HCT116 (cell line): ENCODE measurements around the gene OR4D5. TPM values are rescaled to one million over a fixed set of nuclear protein-coding genes. Genes with fewer than 3 reads are reported as not detected.

Experiments used
- ATAC-seq: fragments of 200-7000 bp; cut with Tn5 transposase; 2 replicates; pipeline ENCODE4 v1.9.1; 2020; ENCODE audit warnings: mild to moderate bottlenecking, moderate library complexity
- BruUV-seq: library from RNA; stranded (reverse); fragments of 400-500 nt; replicated peaks from 2 replicates; lab custom pipeline; 2021; lab: Mats Ljungman, UMichigan
- CTCF ChIA-PET: fragments of 300-600 bp; sonication (Branson Sonifier 250); formaldehyde crosslinking; loops from one replicate; lab custom pipeline; 2021; ENCODE audit warnings: antibody characterized with exemption; lab: Charles Lee
- POLR2A ChIA-PET: fragments of 300-600, 350-600 bp; sonication (Branson Sonifier 250); formaldehyde crosslinking; loops from one replicate; lab custom pipeline; 2021; ENCODE audit warnings: antibody characterized with exemption; lab: Charles Lee
- RAD21 ChIA-PET, 2 experiments: fragments of 300-600 bp; sonication (Branson Sonifier 250); formaldehyde crosslinking; loops; one replicate each; lab custom pipeline; 2023; ENCODE audit warnings: low total read pairs in 2 of 2; ENCODE audit not compliant: uncharacterized antibody in 2 of 2, unreplicated experiment in 2 of 2, low non-redundant PET in 1 of 2; lab: Charles Lee
- DNase-seq: peaks from one replicate; pipeline ENCODE4 v3.0.0-alpha.2; 2010; ENCODE audit warnings: low read depth, low spot score
- H2AFZ ChIP-seq: fragments of 200-600 bp; shearing (Covaris generic), sonication (generic); 2 replicates; pipeline ENCODE4 v1.6.1; 2017; ENCODE audit warnings: low read depth, mixed run types, mixed read lengths, antibody characterized with exemption, low read length; ENCODE audit not compliant: poor library complexity, severe bottlenecking
- H3K27ac ChIP-seq: 2 replicates; pipeline ENCODE4 v1.5.1; 2012; ENCODE audit warnings: low read depth, low read length
- H3K27me3 ChIP-seq: fragments of 200-600 bp; sonication (generic); 2 replicates; pipeline ENCODE4 v1.6.1; 2016; ENCODE audit warnings: mixed run types, low read length, mixed read lengths; ENCODE audit not compliant: insufficient read depth
- H3K36me3 ChIP-seq, 2 experiments: fragments of 200-500 bp in 1 of 2; fragments of 200-600 bp in 1 of 2; sonication (Bioruptor generic) in 1 of 2; sonication (generic) in 1 of 2; 2 replicates each; pipeline versions ENCODE4 v1.5.1 to v1.6.1; 2014 to 2016; ENCODE audit warnings: low read length in 2 of 2, inconsistent platforms in 1 of 2, mixed read lengths in 1 of 2, mixed run types in 1 of 2; ENCODE audit not compliant: insufficient read depth in 2 of 2, control insufficient read depth in 1 of 2
- H3K4me1 ChIP-seq, 2 experiments: fragments of 200-600 bp in 1 of 2; sonication (generic) in 1 of 2; 2 replicates each; pipeline versions ENCODE4 v1.5.1 to v1.6.1; 2012 to 2017; ENCODE audit warnings: low read length in 2 of 2, inconsistent platforms in 1 of 2, mild to moderate bottlenecking in 1 of 2, mixed read lengths in 1 of 2, mixed run types in 1 of 2, moderate library complexity in 1 of 2; ENCODE audit not compliant: insufficient read depth in 2 of 2, control insufficient read depth in 1 of 2
- H3K4me2 ChIP-seq: fragments of 200-600 bp; sonication (generic); 2 replicates; pipeline ENCODE4 v1.6.1; 2017; ENCODE audit warnings: mixed run types, low read length, mixed read lengths
- H3K4me3 ChIP-seq, 2 experiments: fragments of 200-600 bp in 1 of 2; sonication (generic) in 1 of 2; replicated peaks in 1 of 2; 2 replicates each; pipeline ENCODE4 v1.5.1; 2011 to 2016; ENCODE audit warnings: low read length in 2 of 2, control low read depth in 1 of 2, low read depth in 1 of 2, mild to moderate bottlenecking in 1 of 2, mixed read lengths in 1 of 2, mixed run types in 1 of 2
- H3K79me2 ChIP-seq: fragments of 200-600 bp; sonication (generic); 2 replicates; pipeline ENCODE4 v1.6.1; 2017; ENCODE audit warnings: mild to moderate bottlenecking, mixed run types, low read length, moderate library complexity, mixed read lengths; ENCODE audit not compliant: insufficient read depth
- H3K9ac ChIP-seq: fragments of 200-600 bp; sonication (generic); 2 replicates; pipeline ENCODE4 v1.6.1; 2016; ENCODE audit warnings: low read length, mixed read lengths
- H3K9me2 ChIP-seq: fragments of 200-600 bp; sonication (generic), shearing (Covaris generic); 2 replicates; pipeline ENCODE4 v1.6.1; 2017; ENCODE audit warnings: mixed run types, mild to moderate bottlenecking, moderate library complexity; ENCODE audit not compliant: insufficient read depth
- H3K9me3 ChIP-seq, 2 experiments: fragments of 200-500 bp in 1 of 2; fragments of 200-600 bp in 1 of 2; sonication (Bioruptor generic) in 1 of 2; sonication (generic) in 1 of 2; 2 replicates each; pipeline ENCODE4 v1.6.1; 2014 to 2017; ENCODE audit warnings: low read length in 2 of 2, mixed read lengths in 2 of 2, inconsistent platforms in 1 of 2, low read depth in 1 of 2, mild to moderate bottlenecking in 1 of 2, mixed run types in 1 of 2, moderate library complexity in 1 of 2; ENCODE audit not compliant: control insufficient read depth in 1 of 2, insufficient read depth in 1 of 2
- H4K20me1 ChIP-seq: fragments of 200-600 bp; sonication (generic), shearing (Covaris generic); 2 replicates; pipeline ENCODE4 v1.6.1; 2017; ENCODE audit warnings: mixed run types, mild to moderate bottlenecking, moderate library complexity; ENCODE audit not compliant: insufficient read depth
- CBX3 ChIP-seq: IDR thresholded peaks from 2 replicates; pipeline ENCODE4 v1.6.1; 2012; ENCODE audit warnings: low read depth
- EGR1 ChIP-seq: IDR thresholded peaks from 2 replicates; pipeline ENCODE4 v1.6.1; 2012; ENCODE audit warnings: low read depth
- EZH2 ChIP-seq: fragments of 200-600 bp; sonication (generic); IDR thresholded peaks from 2 replicates; pipeline ENCODE4 v1.6.1; 2017; ENCODE audit warnings: antibody characterized with exemption, mixed run types
- POLR2A ChIP-seq: IDR thresholded peaks from 2 replicates; pipeline ENCODE4 v1.7.0; 2011; ENCODE audit warnings: borderline replicate concordance; ENCODE audit not compliant: insufficient read depth, insufficient read length; ENCODE audit errors: extremely low read depth
- POLR2AphosphoS5 ChIP-seq: IDR thresholded peaks from 2 replicates; pipeline ENCODE4 v1.6.1; 2011; ENCODE audit warnings: mild to moderate bottlenecking, low read depth, low read length, moderate library complexity
- RAD21 ChIP-seq: IDR thresholded peaks from 2 replicates; pipeline ENCODE4 v1.6.1; 2012; ENCODE audit warnings: low read depth, mild to moderate bottlenecking
- SRF ChIP-seq: IDR thresholded peaks from 2 replicates; pipeline ENCODE4 v1.6.1; 2012; ENCODE audit warnings: low read depth
- TCF7L2 ChIP-seq: IDR thresholded peaks from 2 replicates; pipeline ENCODE4 v1.7.0; 2011; ENCODE audit warnings: borderline replicate concordance, inconsistent platforms; ENCODE audit not compliant: insufficient read depth, insufficient read length; ENCODE audit errors: extremely low read depth
- YY1 ChIP-seq: IDR thresholded peaks from 2 replicates; pipeline ENCODE4 v1.6.1; 2011; ENCODE audit warnings: low read length, low read depth, moderate library complexity, mild to moderate bottlenecking; ENCODE audit not compliant: insufficient replicate concordance; ENCODE audit errors: extremely low read depth
- ZFX ChIP-seq: fragments of 450-650 bp; IDR thresholded peaks from 2 replicates; pipeline ENCODE4 v1.6.1; 2017
- intact Hi-C: fragments of 100-400 bp; cut with micrococcal nuclease; formaldehyde crosslinking; loops from 2 replicates; pipeline ENCODE4 v1.10.0; 2022
- total RNA-seq: library from RNA; stranded (reverse); gene quantifications from one replicate; pipeline ENCODE4 v1.2.1, GENCODE V29; 2021; ENCODE audit not compliant: unreplicated experiment
- TF ChIP-seq, protein P1 (sequence below): IDR thresholded peaks from 2 replicates; pipeline ENCODE4 v1.6.1; 2011; ENCODE audit warnings: mild to moderate bottlenecking, low read length, moderate library complexity; ENCODE audit not compliant: insufficient replicate concordance; ENCODE audit errors: extremely low read depth

OR4D5 gene
- total RNA-seq, 1 experiment from 2014 or later = not detected

DNA sequence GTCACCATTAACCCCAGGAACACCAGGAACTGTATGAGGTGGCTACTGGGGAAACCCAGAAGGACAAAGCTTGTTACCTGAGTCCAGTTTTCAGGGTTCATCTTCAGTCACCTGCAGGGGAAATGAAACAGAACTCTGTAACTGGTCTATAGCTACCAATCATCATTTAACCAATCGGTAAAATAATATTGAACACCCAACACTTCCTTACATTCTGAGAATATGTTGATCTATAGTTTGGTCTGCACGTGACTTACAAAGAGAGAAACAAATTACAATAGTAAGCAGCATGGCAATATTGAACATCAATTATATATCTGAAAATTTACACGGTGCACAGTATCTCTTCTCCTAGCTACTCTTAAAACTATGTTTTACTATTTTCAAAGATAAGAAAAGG lies 4.3 kb downstream of the OR4D5 start, which contains the start of gene OR6T1:
Gene OR6T1 (minus strand): TSS at position 101 of the 400 bp plus-strand sequence. CDS start 0 bp downstream, at position 101.
- RAD21 ChIA-PET = no interaction called here
- no peak within 1 kb of the TSS for H3K4me3 ChIP-seq

DNA sequence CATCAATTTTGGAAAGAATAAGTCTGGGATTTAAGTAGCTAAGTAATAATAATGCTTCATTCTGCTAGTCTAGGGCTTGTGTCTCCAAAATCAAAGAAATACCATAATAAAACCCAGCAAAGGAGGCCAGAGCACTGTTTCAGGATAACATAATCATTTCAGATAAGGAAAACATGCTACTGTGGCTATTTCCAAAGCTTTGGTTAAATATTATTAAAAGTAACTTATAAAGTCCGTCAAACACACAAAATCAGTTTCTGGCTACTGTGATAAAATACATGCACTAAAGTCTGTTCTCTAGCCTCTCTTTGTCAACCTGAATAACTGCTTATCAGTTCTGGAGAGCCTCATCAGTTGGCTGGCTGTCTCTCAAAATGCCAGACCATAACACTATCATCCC lies 5.7 kb downstream of the OR4D5 start:
- no peak overlapping the region for H3K4me3 ChIP-seq
- no peak overlapping the region for H3K9ac ChIP-seq
- H3K79me2 ChIP-seq = no peaks in the 10 kb centered on the region
- ChIA-PET RAD21 (no interaction called here), CTCF (no interaction called here), POLR2A (no interaction called here)
- no peak overlapping the region for H3K4me2 ChIP-seq
- intact Hi-C loops = no loop called here
- H3K9me2 ChIP-seq = no peaks in the 10 kb centered on the region
- H3K9me3 ChIP-seq = no peaks in the 10 kb centered on the region
- no peak for DNase-seq
- H2AFZ ChIP-seq = no peak overlapping the region
- TF ChIP-seq, protein P1, sequence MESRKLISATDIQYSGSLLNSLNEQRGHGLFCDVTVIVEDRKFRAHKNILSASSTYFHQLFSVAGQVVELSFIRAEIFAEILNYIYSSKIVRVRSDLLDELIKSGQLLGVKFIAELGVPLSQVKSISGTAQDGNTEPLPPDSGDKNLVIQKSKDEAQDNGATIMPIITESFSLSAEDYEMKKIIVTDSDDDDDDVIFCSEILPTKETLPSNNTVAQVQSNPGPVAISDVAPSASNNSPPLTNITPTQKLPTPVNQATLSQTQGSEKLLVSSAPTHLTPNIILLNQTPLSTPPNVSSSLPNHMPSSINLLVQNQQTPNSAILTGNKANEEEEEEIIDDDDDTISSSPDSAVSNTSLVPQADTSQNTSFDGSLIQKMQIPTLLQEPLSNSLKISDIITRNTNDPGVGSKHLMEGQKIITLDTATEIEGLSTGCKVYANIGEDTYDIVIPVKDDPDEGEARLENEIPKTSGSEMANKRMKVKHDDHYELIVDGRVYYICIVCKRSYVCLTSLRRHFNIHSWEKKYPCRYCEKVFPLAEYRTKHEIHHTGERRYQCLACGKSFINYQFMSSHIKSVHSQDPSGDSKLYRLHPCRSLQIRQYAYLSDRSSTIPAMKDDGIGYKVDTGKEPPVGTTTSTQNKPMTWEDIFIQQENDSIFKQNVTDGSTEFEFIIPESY = no peak
- TF ChIP-seq EZH2 = no peak
- H3K4me1 ChIP-seq = no peaks in the 10 kb centered on the region
- H3K27ac ChIP-seq = no peak overlapping the region
- no TSS peak for BruUV-seq
- no peak for ATAC-seq
- H4K20me1 ChIP-seq = no peaks in the 10 kb centered on the region
- H3K36me3 ChIP-seq = no peaks in the 10 kb centered on the region
- H3K27me3 ChIP-seq = 0 out of 2 replicates have a peak, but pooled peaks cover 6% of the 10 kb centered on the region

More for the DNA sequence above, 4.3 kb downstream of the OR4D5 start, which contains the start of gene OR6T1:
- Histone ChIP-seq H3K9me3 (no peaks in the 10 kb centered on the region), H3K9me2 (no peaks in the 10 kb centered on the region), H4K20me1 (no peaks in the 10 kb centered on the region), H2AFZ (no peak within 1 kb of the TSS), H3K79me2 (no peaks in the 10 kb centered on the region), H3K27ac (no peak within 1 kb of the TSS), H3K4me2 (no peak within 1 kb of the TSS), H3K9ac (no peak within 1 kb of the TSS), H3K36me3 (no peaks in the 10 kb centered on the region), H3K27me3 (0 out of 2 replicates have a peak, but pooled peaks cover 8% of the 10 kb centered on the region), H3K4me1 (no peaks in the 10 kb centered on the region)
- intact Hi-C loops = no loop called here
- BruUV-seq = no TSS peak
- DNase-seq (no peak), ATAC-seq (no peak)
- ChIA-PET POLR2A (no interaction called here), CTCF (no interaction called here)
- no peak for TF ChIP-seq POLR2A
- TF ChIP-seq CBX3 = no peak
- TF ChIP-seq, protein P1 = no peak
- no peak for TF ChIP-seq YY1
- TF ChIP-seq POLR2AphosphoS5 = no peak
- no peak for TF ChIP-seq EGR1
- TF ChIP-seq EZH2 = no peak
- no peak for TF ChIP-seq RAD21
- no peak for TF ChIP-seq ZFX
- no peak for TF ChIP-seq TCF7L2
- no peak for TF ChIP-seq SRF
